RWPE2 (cell line): ENCODE data around the gene DAPK2.

ENCODE experiments used
- ATAC-seq: fragments of 200-7000 bp; cut with Tn5 transposase; 3 replicates; pipeline ENCODE4 v1.9.1; 2021; ENCODE audit warnings: low read depth
- DNase-seq: peaks from one replicate; pipeline ENCODE4 v3.0.0-alpha.2; 2020; ENCODE audit warnings: low spot score
- H3K27ac ChIP-seq: fragments of 450-650 bp; 2 replicates; pipeline ENCODE4 v1.5.1; 2017; ENCODE audit warnings: mild to moderate bottlenecking; ENCODE audit not compliant: poor library complexity, severe bottlenecking
- H3K27me3 ChIP-seq: fragments of 250-450 bp; sonication (Bioruptor Pico); 2 replicates; pipeline ENCODE4 v1.5.1; 2021; ENCODE audit warnings: mild to moderate bottlenecking, moderate library complexity; ENCODE audit not compliant: insufficient read depth, poor library complexity, severe bottlenecking
- H3K36me3 ChIP-seq: fragments of 250-450 bp; sonication (Bioruptor Pico); 2 replicates; pipeline ENCODE4 v1.5.1; 2020; ENCODE audit warnings: low read depth, mild to moderate bottlenecking, moderate library complexity
- H3K4me1 ChIP-seq: fragments of 250-450 bp; sonication (Bioruptor Pico); 2 replicates; pipeline ENCODE4 v1.5.1; 2021; ENCODE audit warnings: mild to moderate bottlenecking, moderate library complexity; ENCODE audit not compliant: insufficient read depth, poor library complexity, severe bottlenecking
- H3K4me3 ChIP-seq: fragments of 250-450 bp; sonication (Bioruptor Pico); 2 replicates; pipeline ENCODE4 v1.5.1; 2021; ENCODE audit warnings: mild to moderate bottlenecking, moderate library complexity; ENCODE audit not compliant: severe bottlenecking
- H3K9me3 ChIP-seq: fragments of 250-450 bp; sonication (Bioruptor Pico); 2 replicates; pipeline ENCODE4 v1.5.1; 2021; ENCODE audit warnings: mild to moderate bottlenecking, moderate library complexity; ENCODE audit not compliant: severe bottlenecking
- CTCF ChIP-seq: fragments of 450-650 bp; IDR thresholded peaks from one replicate; pipeline ENCODE4 v1.5.1; 2017; ENCODE audit warnings: mild to moderate bottlenecking, moderate library complexity; ENCODE audit not compliant: poor library complexity, severe bottlenecking

The DAPK2 gene

GRCh38 chr15:64029110-64029509 lies 17.2 kb downstream of the DAPK2 start:
- H3K36me3 ChIP-seq: no peaks in the 10 kb centered on the region
- DNase-seq (no peak), ATAC-seq (peak; percentile 9; the same call in 1 of the 3 replicates)
- H3K27ac ChIP-seq: no peak overlapping the region
- peaks cover 8% of the 10 kb centered on the region for H3K4me1 ChIP-seq
- no peaks in the 10 kb centered on the region for H3K27me3 ChIP-seq
- H3K4me3 ChIP-seq: no peak overlapping the region
- no peaks in the 10 kb centered on the region for H3K9me3 ChIP-seq
- TF ChIP-seq CTCF: no peak

DNA sequence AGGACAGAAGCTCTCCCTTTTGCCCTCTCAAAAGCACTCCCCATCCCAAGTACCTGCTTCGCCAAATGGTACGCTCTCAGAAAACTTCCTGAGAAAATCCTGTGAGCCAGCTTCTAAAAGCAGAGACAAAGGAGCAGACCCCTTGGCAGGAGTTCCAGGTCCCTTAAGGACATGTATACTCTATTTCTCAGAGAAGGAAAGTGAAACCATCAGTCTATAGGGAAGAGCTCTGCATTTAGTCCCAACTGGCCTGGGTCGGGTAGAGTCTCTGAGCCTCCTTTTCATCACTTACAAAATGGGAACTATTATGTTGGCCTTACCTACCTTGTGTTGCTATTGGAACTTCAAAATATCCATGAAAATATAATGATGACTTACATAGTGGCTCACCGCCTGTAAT lies 19.7 kb downstream of the DAPK2 start:
- no peaks in the 10 kb centered on the region for H3K27me3 ChIP-seq
- ATAC-seq (no peak), DNase-seq (no peak)
- TF ChIP-seq CTCF: no peak
- no peaks in the 10 kb centered on the region for H3K36me3 ChIP-seq
- H3K9me3 ChIP-seq: no peaks in the 10 kb centered on the region
- H3K4me3 ChIP-seq: no peak overlapping the region
- H3K27ac ChIP-seq: no peak overlapping the region
- peaks cover 8% of the 10 kb centered on the region for H3K4me1 ChIP-seq

DNA sequence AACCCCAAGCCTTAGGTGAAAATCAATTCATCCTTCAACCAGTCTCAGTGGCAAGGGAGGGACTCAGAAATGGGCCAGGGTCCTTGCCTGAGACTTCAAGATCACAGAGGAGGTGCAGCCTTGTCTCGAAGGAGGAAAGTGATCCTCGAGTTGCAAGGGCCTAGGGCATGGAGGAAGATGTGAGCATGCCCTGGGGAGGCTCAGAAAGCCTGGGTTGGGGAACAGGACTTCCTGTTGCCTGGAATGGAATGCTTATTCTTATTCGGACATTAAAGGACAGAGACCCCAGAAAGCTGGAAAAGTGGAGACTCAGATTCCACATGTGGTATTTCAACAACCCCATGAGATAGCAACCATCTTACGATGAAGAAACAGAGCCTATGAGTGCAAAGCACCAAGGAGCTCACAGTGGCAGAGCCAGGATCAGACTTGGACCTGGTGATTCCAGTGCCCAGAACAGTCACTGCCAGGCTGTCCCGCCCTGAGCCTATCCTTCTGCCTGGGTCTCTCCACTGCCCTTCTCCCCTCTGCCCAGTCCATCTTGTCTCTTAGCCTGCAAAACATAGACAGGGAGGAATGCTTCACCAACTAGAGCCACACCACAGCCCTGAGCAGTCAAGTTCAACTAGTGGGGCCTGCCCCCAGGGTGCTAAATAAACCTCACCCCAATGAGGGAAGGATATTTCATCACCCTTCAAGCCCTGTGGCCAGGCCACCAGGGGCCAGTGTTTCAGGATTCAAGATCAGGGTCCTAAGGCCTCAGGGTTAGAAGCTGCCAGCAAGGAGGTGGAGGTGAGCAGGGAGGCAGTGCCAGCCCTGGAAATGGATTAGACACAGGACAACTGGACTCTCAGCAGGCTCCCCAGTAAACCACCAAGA lies 21.9 kb downstream of the DAPK2 start:
- DNase-seq: no peak
- Histone ChIP-seq H3K9me3 (no peaks in the 10 kb centered on the region), H3K4me3 (no peak overlapping the region)

GRCh38 chr15:64023220-64023619 lies 23.1 kb downstream of the DAPK2 start:
- no peak for ATAC-seq
- Histone ChIP-seq H3K9me3 (no peaks in the 10 kb centered on the region), H3K4me1 (peaks cover 16% of the 10 kb centered on the region), H3K4me3 (no peak overlapping the region), H3K27ac (no peak overlapping the region), H3K27me3 (no peaks in the 10 kb centered on the region), H3K36me3 (no peaks in the 10 kb centered on the region)
- no peak for TF ChIP-seq CTCF
- DNase-seq: no peak

More for the DNA sequence above, 21.9 kb downstream of the DAPK2 start:
- H3K27ac ChIP-seq: no peak overlapping the region
- H3K4me1 ChIP-seq: peaks cover 8% of the 10 kb centered on the region
- H3K36me3 ChIP-seq: no peaks in the 10 kb centered on the region
- TF ChIP-seq CTCF: no peak
- no peaks in the 10 kb centered on the region for H3K27me3 ChIP-seq
- peak; percentile 10; the same call in 1 of the 3 replicates for ATAC-seq

- no peaks in the 10 kb centered on the region for H3K27me3 ChIP-seq
- DNase-seq: no peak
- ATAC-seq: no peak
These were observed 23.7 kb downstream of the DAPK2 start for GRCh38 chr15:64022571-64022970.

More at GRCh38 chr15:64022571-64022970, 23.7 kb downstream of the DAPK2 start:
- no peak for TF ChIP-seq CTCF
- Histone ChIP-seq H3K4me3 (no peak overlapping the region), H3K27ac (no peak overlapping the region), H3K4me1 (peaks cover 20% of the 10 kb centered on the region), H3K9me3 (no peaks in the 10 kb centered on the region), H3K36me3 (no peaks in the 10 kb centered on the region)
